Measurements from ENCODE around the gene FBXL16. TPM values are rescaled to one million over a fixed set of nuclear protein-coding genes. Genes with fewer than 3 reads are reported as not detected.

FBXL16 gene
- total RNA-seq, 3 donors from 2014 or later: 2.6 to 4.2 TPM; not detected in 1

DNA sequence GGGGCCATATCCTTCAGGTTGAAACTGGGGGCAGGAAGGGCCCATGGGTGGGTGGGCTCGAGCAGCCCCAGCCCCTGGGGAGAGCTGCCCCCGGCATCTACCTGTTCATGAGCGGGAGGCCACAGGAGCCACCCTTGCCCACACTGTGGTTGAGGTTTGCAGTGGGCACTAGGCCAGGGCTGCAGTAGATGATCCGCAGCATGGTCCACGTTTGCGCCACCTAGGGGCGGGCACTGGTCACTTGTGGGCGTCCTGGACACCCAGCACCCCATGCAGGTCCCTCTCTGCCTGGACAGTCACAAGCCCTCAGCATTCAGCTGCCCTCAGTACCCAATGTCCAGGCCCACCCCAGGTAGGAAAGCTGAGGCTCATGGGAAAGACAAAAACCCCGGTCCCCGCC is 19.6 kb downstream of the FBXL16 start:
- Histone ChIP-seq H3K36me3 (no peaks in the 10 kb centered on the region), H3K4me1 (peaks cover 25 to 45% of the 10 kb centered on the region in 2 donors)
- intact Hi-C loops (cut with DNase I; ENCODE audit: low total_unique reads): no loop called here

DNA sequence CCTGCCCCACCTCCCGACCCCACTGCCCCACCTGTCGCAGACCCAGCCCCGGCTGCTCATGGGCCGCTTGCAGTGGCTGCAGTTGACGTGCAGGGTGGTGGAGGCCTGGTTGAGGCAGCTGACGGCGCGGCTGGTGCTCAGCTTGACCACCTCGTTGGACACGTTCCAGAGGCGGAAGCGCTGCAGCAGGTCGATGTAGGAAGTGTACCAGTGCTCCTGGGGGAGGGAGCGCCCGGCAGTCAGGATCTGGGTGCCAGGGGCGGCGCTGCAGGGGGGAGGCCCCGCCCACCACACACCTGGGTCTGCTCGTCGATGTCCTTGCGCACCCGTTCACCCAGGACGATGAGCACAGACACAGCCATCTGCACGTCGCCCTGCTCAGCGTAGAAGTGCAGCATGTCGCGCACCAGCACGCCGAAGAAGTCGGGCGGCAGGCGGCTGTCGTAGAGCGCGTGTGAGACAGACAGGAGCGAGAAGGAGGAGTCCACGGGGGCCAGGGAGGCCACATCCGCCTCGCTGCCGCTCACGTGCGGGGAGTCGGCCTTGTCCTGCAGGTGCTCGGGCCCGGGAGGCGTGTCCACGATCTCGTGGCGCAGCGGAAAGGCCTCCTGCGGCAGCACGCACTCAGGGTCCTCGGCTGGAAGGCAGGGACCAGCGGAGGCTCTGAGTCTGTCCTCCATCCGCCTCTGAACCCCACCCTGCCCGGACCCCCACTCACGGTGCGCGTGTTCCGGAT is 20.5 kb downstream of the FBXL16 start:
- H3K27me3 ChIP-seq: no peaks in the 10 kb centered on the region
- intact Hi-C loops (cut with DNase I; ENCODE audit: low total_unique reads): no loop called here
- H3K4me1 ChIP-seq: peaks cover 27 to 43% of the 10 kb centered on the region in 2 donors
- H3K27ac ChIP-seq: peak overlapping the region; percentile 79 to 93
- no peak for DNase-seq (ENCODE audit: low spot score in 2 of 2)
- no peak for TF ChIP-seq POLR2AphosphoS5 (IDR thresholded peaks at IDR 0.05)
- H3K9me3 ChIP-seq: no peaks in the 10 kb centered on the region
- no peaks in the 10 kb centered on the region for H3K36me3 ChIP-seq
- H3K4me3 ChIP-seq: peak overlapping the region; percentile 62 to 90 (median 76)

More for the DNA sequence above, 19.6 kb downstream of the FBXL16 start:
- H3K9me3 ChIP-seq: no peaks in the 10 kb centered on the region
- no peak for DNase-seq (ENCODE audit: low spot score in 2 of 2)
- no peak overlapping the region for H3K27ac ChIP-seq
- TF ChIP-seq, protein P1, sequence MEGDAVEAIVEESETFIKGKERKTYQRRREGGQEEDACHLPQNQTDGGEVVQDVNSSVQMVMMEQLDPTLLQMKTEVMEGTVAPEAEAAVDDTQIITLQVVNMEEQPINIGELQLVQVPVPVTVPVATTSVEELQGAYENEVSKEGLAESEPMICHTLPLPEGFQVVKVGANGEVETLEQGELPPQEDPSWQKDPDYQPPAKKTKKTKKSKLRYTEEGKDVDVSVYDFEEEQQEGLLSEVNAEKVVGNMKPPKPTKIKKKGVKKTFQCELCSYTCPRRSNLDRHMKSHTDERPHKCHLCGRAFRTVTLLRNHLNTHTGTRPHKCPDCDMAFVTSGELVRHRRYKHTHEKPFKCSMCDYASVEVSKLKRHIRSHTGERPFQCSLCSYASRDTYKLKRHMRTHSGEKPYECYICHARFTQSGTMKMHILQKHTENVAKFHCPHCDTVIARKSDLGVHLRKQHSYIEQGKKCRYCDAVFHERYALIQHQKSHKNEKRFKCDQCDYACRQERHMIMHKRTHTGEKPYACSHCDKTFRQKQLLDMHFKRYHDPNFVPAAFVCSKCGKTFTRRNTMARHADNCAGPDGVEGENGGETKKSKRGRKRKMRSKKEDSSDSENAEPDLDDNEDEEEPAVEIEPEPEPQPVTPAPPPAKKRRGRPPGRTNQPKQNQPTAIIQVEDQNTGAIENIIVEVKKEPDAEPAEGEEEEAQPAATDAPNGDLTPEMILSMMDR (IDR thresholded peaks at IDR 0.05): peak in 1 of 3 donors; percentile 8
- no peak for TF ChIP-seq POLR2A (IDR thresholded peaks at IDR 0.05)
- H3K4me3 ChIP-seq: no peak overlapping the region
- H3K27me3 ChIP-seq: no peaks in the 10 kb centered on the region

DNA sequence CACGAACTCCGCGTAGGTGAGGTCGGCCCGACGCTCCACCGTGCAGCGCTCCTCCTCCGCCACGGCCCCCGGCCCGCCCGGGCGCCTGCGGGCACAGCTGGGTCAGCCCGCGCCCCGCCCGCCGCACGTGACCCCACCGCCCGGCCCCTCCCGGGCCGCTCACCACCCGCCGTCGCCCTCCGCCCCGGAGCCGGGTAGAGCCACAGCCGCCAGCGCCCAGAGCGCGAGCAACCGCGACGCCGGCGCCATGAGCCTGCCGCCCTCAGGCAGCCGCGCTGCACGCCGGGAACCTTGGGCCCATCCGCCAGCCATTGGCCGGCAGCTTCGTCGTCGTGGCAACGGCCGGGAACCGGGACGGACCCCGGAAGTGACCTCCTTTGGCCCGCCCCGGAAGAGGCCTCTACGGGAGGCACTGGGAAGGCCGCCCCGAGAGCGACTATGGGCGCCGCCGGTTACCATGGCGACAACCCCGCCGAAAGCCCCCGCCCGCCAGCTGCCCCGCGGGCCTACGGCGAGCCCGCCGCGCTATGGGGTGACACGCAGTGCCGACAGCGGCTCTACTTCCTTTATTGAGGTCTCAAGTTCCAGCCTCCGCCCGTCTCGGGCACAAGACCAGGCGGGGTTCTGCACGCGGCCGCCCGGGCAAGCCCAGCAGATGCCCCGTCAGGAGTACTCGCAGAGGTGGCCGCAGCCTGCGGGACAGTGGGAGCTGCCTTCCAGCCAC is 21.4 kb downstream of the FBXL16 start, which contains the start of gene JMJD8:
Gene JMJD8, minus strand, starts transcription at position 264 of the 724 bp plus-strand sequence. Its CDS starts 15 bp downstream, at position 249.
- H3K4me1 ChIP-seq: peaks cover 21 to 37% of the 10 kb centered on the region in 2 donors
- peak; percentile 95 to 97 for DNase-seq (ENCODE audit: low spot score in 2 of 2)
- no peaks in the 10 kb centered on the region for H3K36me3 ChIP-seq

DNA sequence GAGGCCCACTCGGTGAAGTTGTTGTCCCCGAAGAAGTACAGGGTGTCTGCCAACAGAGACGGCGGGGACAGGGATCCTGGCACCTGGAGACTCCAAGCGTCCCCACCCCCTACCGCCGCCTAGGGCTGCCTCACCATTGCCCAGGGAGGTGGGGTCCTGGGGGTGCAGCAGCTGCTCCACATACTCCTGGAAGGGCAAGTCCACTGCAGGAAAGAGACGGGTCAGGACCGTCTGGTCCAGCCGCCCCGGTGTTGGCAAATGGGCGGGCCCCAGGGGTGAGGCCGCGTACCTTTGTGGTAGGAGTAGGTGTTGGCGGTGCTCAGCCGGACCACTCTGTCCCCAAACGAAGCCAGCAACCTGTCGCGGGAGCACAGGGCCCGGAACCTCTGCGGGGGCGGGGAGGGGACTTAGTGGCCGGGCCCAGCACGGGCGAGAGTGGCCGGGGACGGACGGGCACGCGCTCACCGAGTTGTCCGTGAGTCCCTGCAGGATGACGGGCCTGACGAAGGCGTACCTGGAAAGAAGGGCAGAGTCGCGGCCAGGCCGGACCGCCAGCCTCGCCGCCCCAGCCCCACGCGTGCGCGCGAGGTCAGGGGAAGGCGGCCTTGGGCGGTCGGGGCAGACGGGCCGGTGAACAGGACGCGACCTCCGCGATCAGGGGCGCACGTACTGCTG is 22.1 kb downstream of the FBXL16 start:
- Histone ChIP-seq H3K4me1 (peaks cover 17 to 37% of the 10 kb centered on the region in 2 donors), H3K36me3 (no peaks in the 10 kb centered on the region)
- DNase-seq (ENCODE audit: low spot score in 2 of 2): no peak

More for the DNA sequence above, 21.4 kb downstream of the FBXL16 start, which contains the start of gene JMJD8:
- TF ChIP-seq POLR2AphosphoS5 (IDR thresholded peaks at IDR 0.05) (peak; percentile 69 to 89 (median 80)), POLR2A (IDR thresholded peaks at IDR 0.05) (peak; percentile 38)
- TF ChIP-seq, protein P1 (IDR thresholded peaks at IDR 0.05): no peak
- no peaks in the 10 kb centered on the region for H3K9me3 ChIP-seq
- H3K27ac ChIP-seq: peak within 1 kb of the TSS; percentile 79 to 93
- peak within 1 kb of the TSS; percentile 62 to 90 (median 76) for H3K4me3 ChIP-seq
- intact Hi-C loops (cut with DNase I; ENCODE audit: low total_unique reads): no loop called here
- H3K27me3 ChIP-seq: no peaks in the 10 kb centered on the region

More for the DNA sequence above, 22.1 kb downstream of the FBXL16 start:
- peak overlapping the region; percentile 62 to 90 (median 76) for H3K4me3 ChIP-seq
- no peaks in the 10 kb centered on the region for H3K27me3 ChIP-seq
- H3K9me3 ChIP-seq: no peaks in the 10 kb centered on the region
- intact Hi-C loops (cut with DNase I; ENCODE audit: low total_unique reads): no loop called here
- peak overlapping the region; percentile 79 to 93 for H3K27ac ChIP-seq
- TF ChIP-seq POLR2AphosphoS5 (IDR thresholded peaks at IDR 0.05) (no peak), POLR2A (IDR thresholded peaks at IDR 0.05) (no peak)
- TF ChIP-seq, protein P1 (IDR thresholded peaks at IDR 0.05): no peak

Measured in breast epithelium (tissue), 4 donors.